ENCODE results near the gene APBB1IP.
"Not testable (repeated sequence)": the region's sequence is repeated elsewhere in the genome, so short reads cannot be mapped to it uniquely, and the experiment has no call there.

Gene APBB1IP

GRCh38 chr10:26499426-26499825 is 61.3 kb downstream of the APBB1IP start:
- H3K36me3 Mint-ChIP-seq: peaks cover 60% of the 10 kb centered on the region
- H3K9me3 Mint-ChIP-seq: no peaks in the 10 kb centered on the region
- no peak for ATAC-seq
- no peak overlapping the region for H3K4me3 Mint-ChIP-seq
- no peaks in the 10 kb centered on the region for H3K27me3 Mint-ChIP-seq
- H3K4me1 Mint-ChIP-seq: peaks cover 12% of the 10 kb centered on the region
- peak overlapping the region; percentile 33 for H3K27ac Mint-ChIP-seq

GRCh38 chr10:26502986-26503385 is 64.8 kb downstream of the APBB1IP start:
- H3K9me3 Mint-ChIP-seq: no peaks in the 10 kb centered on the region
- H3K4me1 Mint-ChIP-seq: peaks cover 20% of the 10 kb centered on the region
- no peak for ATAC-seq
- H3K4me3 Mint-ChIP-seq: no peak overlapping the region
- H3K36me3 Mint-ChIP-seq: peaks cover 80% of the 10 kb centered on the region
- no peaks in the 10 kb centered on the region for H3K27me3 Mint-ChIP-seq
- H3K27ac Mint-ChIP-seq: peak overlapping the region; percentile 59

- ATAC-seq: no peak
- Mint-ChIP-seq H3K27me3 (no peaks in the 10 kb centered on the region), H3K27ac (peak overlapping the region; percentile 59), H3K4me1 (peaks cover 20% of the 10 kb centered on the region), H3K9me3 (no peaks in the 10 kb centered on the region), H3K36me3 (peaks cover 80% of the 10 kb centered on the region), H3K4me3 (no peak overlapping the region)
These were observed 65.8 kb downstream of the APBB1IP start for GRCh38 chr10:26503911-26504310.

GRCh38 chr10:26504429-26504828 is 66.3 kb downstream of the APBB1IP start:
- H3K9me3 Mint-ChIP-seq, H3K27me3 Mint-ChIP-seq, H3K4me3 Mint-ChIP-seq, ATAC-seq, H3K27ac Mint-ChIP-seq: not testable (repeated sequence)
- H3K4me1 Mint-ChIP-seq: peaks cover 17% of the 10 kb centered on the region
- H3K36me3 Mint-ChIP-seq: peaks cover 82% of the 10 kb centered on the region

- Mint-ChIP-seq H3K36me3 (peaks cover 80% of the 10 kb centered on the region), H3K9me3 (no peaks in the 10 kb centered on the region), H3K27me3 (no peaks in the 10 kb centered on the region), H3K4me3 (no peak overlapping the region), H3K27ac (peak overlapping the region; percentile 44), H3K4me1 (peaks cover 14% of the 10 kb centered on the region)
- no peak for ATAC-seq
These were observed 67.3 kb downstream of the APBB1IP start for GRCh38 chr10:26505491-26505890.

DNA sequence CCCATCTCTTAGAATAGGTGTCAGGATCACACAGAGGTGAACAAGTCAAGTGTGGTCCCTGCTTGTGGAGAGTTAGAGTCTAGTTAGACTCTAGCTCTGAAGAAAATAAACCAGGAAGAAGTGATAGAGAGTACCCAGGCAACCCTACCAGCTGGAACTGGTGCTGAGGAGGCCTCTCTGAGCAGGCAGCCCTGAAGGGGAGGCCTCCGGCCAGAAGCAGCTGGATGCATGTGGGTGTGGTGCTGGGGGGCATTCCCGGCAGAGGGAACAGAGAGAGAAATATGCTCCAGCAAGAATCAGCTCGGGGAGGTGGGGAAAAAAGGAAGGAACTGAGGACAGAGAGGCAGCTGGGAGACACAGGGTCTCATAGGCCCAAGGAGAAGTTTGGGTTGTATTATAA is 68.6 kb downstream of the APBB1IP start:
- Mint-ChIP-seq H3K27me3 (no peaks in the 10 kb centered on the region), H3K36me3 (peaks cover 76% of the 10 kb centered on the region), H3K4me1 (peaks cover 7% of the 10 kb centered on the region), H3K27ac (peak overlapping the region; percentile 44), H3K4me3 (no peak overlapping the region), H3K9me3 (no peaks in the 10 kb centered on the region)
- ATAC-seq: no peak

DNA sequence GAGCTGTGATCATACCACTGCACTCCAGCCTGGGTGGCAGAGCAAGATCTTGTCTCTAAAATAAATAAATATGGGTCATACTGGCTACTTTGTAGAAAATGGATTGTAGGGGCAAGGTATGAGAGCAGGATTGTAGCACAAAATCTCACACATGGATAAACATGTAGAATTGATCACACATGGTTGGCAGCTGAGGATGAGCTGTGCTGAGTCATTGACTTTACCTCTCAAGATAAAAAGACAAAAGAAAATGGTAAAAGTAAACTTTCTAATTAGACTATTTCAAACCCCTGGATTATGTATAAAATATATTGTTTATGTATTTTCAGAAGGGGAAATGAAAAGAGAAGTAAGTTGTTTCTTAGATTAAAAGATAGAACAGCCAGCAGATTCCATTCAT is 69.3 kb downstream of the APBB1IP start:
- H3K9me3 Mint-ChIP-seq: no peaks in the 10 kb centered on the region
- peaks cover 82% of the 10 kb centered on the region for H3K36me3 Mint-ChIP-seq
- no peak overlapping the region for H3K4me3 Mint-ChIP-seq
- H3K27ac Mint-ChIP-seq: peak overlapping the region; percentile 44
- no peak for ATAC-seq
- H3K27me3 Mint-ChIP-seq: no peaks in the 10 kb centered on the region
- peaks cover 7% of the 10 kb centered on the region for H3K4me1 Mint-ChIP-seq

DNA sequence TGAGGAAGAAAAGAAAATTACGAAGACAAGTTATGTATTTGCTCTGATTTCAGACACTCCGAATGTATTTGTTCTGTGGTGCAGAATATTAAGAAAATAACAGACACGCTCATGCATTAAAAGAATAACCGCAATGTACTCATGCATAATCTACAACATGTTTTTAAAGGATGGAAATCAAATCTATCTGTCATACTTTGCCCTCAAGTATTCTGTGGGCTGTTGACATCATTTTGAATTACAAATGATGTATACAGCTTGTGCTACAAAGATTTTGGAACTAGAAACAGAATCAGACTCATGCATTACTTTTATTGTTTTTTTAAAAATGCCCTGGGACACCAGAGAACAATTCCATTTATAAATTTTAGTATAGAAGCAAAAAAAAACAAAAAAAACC is 69.9 kb downstream of the APBB1IP start:
- Mint-ChIP-seq H3K27me3 (no peaks in the 10 kb centered on the region), H3K9me3 (no peaks in the 10 kb centered on the region), H3K4me1 (peaks cover 7% of the 10 kb centered on the region), H3K4me3 (no peak overlapping the region), H3K27ac (no peak overlapping the region), H3K36me3 (peaks cover 85% of the 10 kb centered on the region)
- ATAC-seq: no peak

DNA sequence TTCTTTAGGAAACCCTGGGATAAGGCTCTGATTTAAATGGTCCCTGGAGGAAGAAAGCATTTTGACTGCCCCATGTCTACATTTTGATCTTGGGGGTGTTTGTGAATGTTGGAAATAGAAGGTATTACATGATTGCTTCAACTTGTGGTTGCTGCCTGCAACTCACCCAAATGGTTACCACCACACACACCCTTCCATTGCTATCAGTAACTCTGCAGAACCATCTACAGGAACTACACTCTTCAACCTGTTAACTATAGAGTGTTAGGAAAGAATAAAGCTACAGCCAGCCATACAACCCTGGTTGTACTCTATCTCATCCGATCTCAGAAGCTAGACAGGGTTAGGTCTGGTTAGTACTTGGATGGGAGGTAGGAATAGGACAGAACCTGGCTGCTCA is 71.2 kb downstream of the APBB1IP start:
- ATAC-seq: no peak
- Mint-ChIP-seq H3K4me1 (peaks cover 7% of the 10 kb centered on the region), H3K9me3 (no peaks in the 10 kb centered on the region), H3K4me3 (no peak overlapping the region), H3K27ac (peak overlapping the region; percentile 23), H3K27me3 (no peaks in the 10 kb centered on the region), H3K36me3 (peaks cover 87% of the 10 kb centered on the region)

DNA sequence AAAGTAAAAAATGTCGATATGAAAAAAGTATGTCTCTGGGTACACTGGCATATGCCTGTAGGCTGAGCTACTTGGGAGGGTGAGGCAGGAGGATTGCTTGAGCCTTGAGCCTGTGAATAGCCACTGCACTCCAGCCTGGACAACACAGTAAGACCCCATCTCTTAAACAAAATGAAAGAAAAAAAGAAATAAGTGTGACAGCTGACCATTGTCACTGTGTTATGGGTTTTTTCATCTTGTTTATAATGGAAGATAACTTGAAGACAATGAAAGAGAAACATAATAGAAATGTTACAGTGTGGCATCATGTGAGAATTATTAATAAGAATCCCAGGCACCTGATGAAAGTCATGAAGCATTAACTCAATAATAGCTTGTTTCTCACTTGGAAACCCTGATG is 75.0 kb downstream of the APBB1IP start:
- peaks cover 89% of the 10 kb centered on the region for H3K36me3 Mint-ChIP-seq
- no peaks in the 10 kb centered on the region for H3K27me3 Mint-ChIP-seq
- peaks cover 19% of the 10 kb centered on the region for H3K4me1 Mint-ChIP-seq
- no peak overlapping the region for H3K4me3 Mint-ChIP-seq
- ATAC-seq: no peak
- no peak overlapping the region for H3K27ac Mint-ChIP-seq
- no peaks in the 10 kb centered on the region for H3K9me3 Mint-ChIP-seq

DNA sequence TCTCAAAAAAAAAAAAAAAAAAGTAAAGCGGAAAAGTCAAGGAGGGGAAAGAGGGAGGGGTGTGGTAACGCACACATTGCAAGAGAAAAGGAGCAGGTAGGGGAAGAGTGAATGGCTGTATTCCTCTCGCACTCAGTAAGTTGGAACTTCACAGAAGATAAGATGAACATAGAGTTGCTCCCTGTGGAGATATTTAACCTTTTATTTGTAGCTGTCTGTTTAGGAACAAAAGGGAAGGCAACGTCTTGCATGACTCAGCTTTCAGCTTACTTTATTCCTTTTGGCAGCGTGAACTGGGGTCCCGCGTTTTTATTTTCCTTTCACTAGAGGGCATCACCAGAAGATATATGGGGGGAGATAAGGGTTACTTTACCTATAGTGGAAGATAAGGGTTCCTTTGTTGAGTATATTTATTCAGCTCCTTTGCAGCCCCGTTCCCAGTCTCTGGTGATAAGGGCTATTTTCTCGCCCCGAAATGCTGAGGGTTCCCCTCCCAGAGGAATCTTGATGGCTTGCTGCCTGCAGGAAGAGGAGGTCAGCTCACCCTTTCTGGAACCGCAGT is 78.5 kb downstream of the APBB1IP start:
- Mint-ChIP-seq H3K4me1 (peaks cover 26% of the 10 kb centered on the region), H3K36me3 (peaks cover 93% of the 10 kb centered on the region), H3K27me3 (no peaks in the 10 kb centered on the region), H3K27ac (peak overlapping the region; percentile 59), H3K4me3 (no peak overlapping the region), H3K9me3 (peaks cover 3% of the 10 kb centered on the region)
- no peak for ATAC-seq

DNA sequence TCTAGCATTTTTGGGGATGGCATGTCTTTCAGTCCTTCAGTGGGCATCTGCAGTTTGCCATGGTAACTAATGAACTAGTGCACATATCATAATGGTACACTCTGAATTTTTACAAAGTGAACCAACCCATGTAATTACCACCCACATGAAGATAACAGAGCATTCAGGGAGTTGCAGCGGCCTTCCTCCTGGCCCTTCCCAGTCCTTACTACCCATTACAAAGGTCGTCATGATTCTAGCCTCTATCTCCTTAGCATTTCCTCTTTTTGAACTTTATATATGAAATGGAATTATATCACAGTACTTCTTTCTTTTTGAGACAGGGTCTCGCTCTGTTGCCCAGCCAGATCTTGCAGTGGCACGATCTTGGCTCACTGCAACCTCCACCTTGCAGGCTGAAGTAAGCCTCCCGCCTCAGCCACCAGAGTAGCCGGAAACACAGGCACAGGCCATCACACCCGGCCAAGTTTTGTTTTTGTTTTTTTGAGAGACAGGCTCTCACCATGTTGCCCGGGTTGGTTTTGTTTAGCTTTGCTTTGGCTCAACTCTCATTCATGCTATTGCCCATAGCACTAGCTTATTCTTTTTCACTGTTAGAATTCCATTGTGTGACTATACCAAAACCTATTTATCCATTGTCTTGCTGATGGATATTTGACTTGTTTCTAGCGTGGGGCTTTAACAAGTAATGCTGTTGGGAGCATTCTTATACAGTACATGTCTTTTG is 79.2 kb downstream of the APBB1IP start:
- H3K9me3 Mint-ChIP-seq: peaks cover 3% of the 10 kb centered on the region

GRCh38 chr10:26519803-26520202 is 81.7 kb downstream of the APBB1IP start:
- Mint-ChIP-seq H3K4me3 (no peak overlapping the region), H3K4me1 (peaks cover 33% of the 10 kb centered on the region), H3K36me3 (peaks cover 82% of the 10 kb centered on the region), H3K9me3 (peaks cover 3% of the 10 kb centered on the region), H3K27me3 (no peaks in the 10 kb centered on the region), H3K27ac (no peak overlapping the region)
- ATAC-seq: no peak

More for the DNA sequence above, 79.2 kb downstream of the APBB1IP start:
- Mint-ChIP-seq H3K4me3 (no peak overlapping the region), H3K27ac (peak overlapping the region; percentile 59), H3K27me3 (no peaks in the 10 kb centered on the region), H3K4me1 (peaks cover 26% of the 10 kb centered on the region), H3K36me3 (peaks cover 93% of the 10 kb centered on the region)
- ATAC-seq: peak; percentile 43

- Mint-ChIP-seq H3K4me1 (peaks cover 35% of the 10 kb centered on the region), H3K27me3 (no peaks in the 10 kb centered on the region), H3K9me3 (peaks cover 3% of the 10 kb centered on the region), H3K27ac (no peak overlapping the region), H3K36me3 (peaks cover 81% of the 10 kb centered on the region), H3K4me3 (no peak overlapping the region)
- no peak for ATAC-seq
These were observed 82.4 kb downstream of the APBB1IP start for GRCh38 chr10:26520575-26520974.

- H3K4me3 Mint-ChIP-seq: no peak overlapping the region
- H3K36me3 Mint-ChIP-seq: peaks cover 77% of the 10 kb centered on the region
- no peak for ATAC-seq
- H3K27ac Mint-ChIP-seq: peak overlapping the region; percentile 31
- peaks cover 42% of the 10 kb centered on the region for H3K4me1 Mint-ChIP-seq
- peaks cover under 1% of the 10 kb centered on the region for H3K9me3 Mint-ChIP-seq
- H3K27me3 Mint-ChIP-seq: no peaks in the 10 kb centered on the region
These were observed 86.2 kb downstream of the APBB1IP start for GRCh38 chr10:26524161-26524896.

- peak overlapping the region; percentile 82 for H3K27ac Mint-ChIP-seq
- H3K4me3 Mint-ChIP-seq: no peak overlapping the region
- no peaks in the 10 kb centered on the region for H3K27me3 Mint-ChIP-seq
- no peaks in the 10 kb centered on the region for H3K9me3 Mint-ChIP-seq
- peaks cover 69% of the 10 kb centered on the region for H3K36me3 Mint-ChIP-seq
- H3K4me1 Mint-ChIP-seq: peaks cover 45% of the 10 kb centered on the region
- ATAC-seq: peak; percentile 24
These were observed 87.4 kb downstream of the APBB1IP start for GRCh38 chr10:26525586-26525985.

Data from stimulated activated memory B cell treated with anti-CD40 and anti-IgM and Interleukin-4, amounts not matched to agents 10 μg/mL and 1 μg/mL and 100 μg/mL, for 72 hours (primary cell).